Body of pancreas (tissue), 4 donors: ENCODE data around the gene SP2. TPM values are rescaled to one million over a fixed set of nuclear protein-coding genes. Genes with fewer than 3 reads are reported as not detected.

Experiments used
- ATAC-seq: fragments of 150-250 bp; one replicate; pipeline ENCODE4 v1.9.1; 2016
- DNase-seq, 4 donors: peaks; one replicate each; pipeline ENCODE4 v3.0.0-alpha.2; 2019
- H3K27ac ChIP-seq, 4 donors: fragments of 200-600 bp; sonication (generic); 1 replicate in 3 of 4; 2 replicates in 1 of 4; pipeline versions ENCODE4 v1.5.1 to v1.6.1; 2016 to 2019; ENCODE audit warnings: mild to moderate bottlenecking in 1 of 4, mixed read lengths in 1 of 4, moderate library complexity in 1 of 4
- H3K27me3 ChIP-seq, 2 donors: fragments of 200-600 bp; sonication (generic); one replicate each; pipeline ENCODE4 v1.6.0; 2016; ENCODE audit warnings: mild to moderate bottlenecking in 1 of 2
- H3K36me3 ChIP-seq, 2 donors: fragments of 200-600 bp; sonication (generic); replicated peaks in 1 of 2; 2 replicates each; pipeline ENCODE4 v1.5.1; 2016; ENCODE audit warnings: low read depth in 2 of 2; ENCODE audit not compliant: insufficient read depth in 1 of 2
- H3K4me1 ChIP-seq: fragments of 200-600 bp; sonication (generic); one replicate; pipeline ENCODE4 v1.6.0; 2016
- H3K4me3 ChIP-seq, 2 donors: fragments of 200-600 bp; sonication (generic); 1 replicate in 1 of 2; 2 replicates in 1 of 2; pipeline ENCODE4 v1.5.1; 2016 to 2019
- H3K9me3 ChIP-seq, 3 donors: fragments of 200-600 bp; sonication (generic); 1 replicate in 2 of 3; 2 replicates in 1 of 3; pipeline ENCODE4 v1.5.1; 2016
- POLR2A ChIP-seq, 3 donors: fragments of 450-650 bp; IDR thresholded peaks; one replicate each; pipeline ENCODE4 v1.6.1; 2016; ENCODE audit warnings: antibody characterized with exemption in 3 of 3, mild to moderate bottlenecking in 2 of 3
- whole genome bisulfite sequencing, 2 donors: methylation state at CpG; one replicate each; pipeline ENCODE4 v1.1.5; 2017; 5-methylcytosine and 5-hydroxymethylcytosine counted together
- intact Hi-C: fragments of 100-400 bp; cut with DNase I; formaldehyde crosslinking; loops from one replicate; pipeline ENCODE4 v1.15.1; 2023
- total RNA-seq, 2 donors: library from RNA; depleted of rRNA; stranded (reverse); fragments of >200 nt; gene quantifications; one replicate each; pipeline ENCODE4 v1.1.0, GENCODE V29; 2016
- TF ChIP-seq, protein P1 (sequence below), 7 experiments: fragments of 450-650 bp in 4 of 7; fragments of 200-600 bp in 3 of 7; sonication (generic) in 3 of 7; IDR thresholded peaks; one replicate each; pipeline ENCODE4 v1.5.1; 2016 to 2019; ENCODE audit warnings: antibody characterized with exemption in 7 of 7

The SP2 gene
- total RNA-seq = 1 to 10 TPM; 4.7 to 6.3 TPM

DNA sequence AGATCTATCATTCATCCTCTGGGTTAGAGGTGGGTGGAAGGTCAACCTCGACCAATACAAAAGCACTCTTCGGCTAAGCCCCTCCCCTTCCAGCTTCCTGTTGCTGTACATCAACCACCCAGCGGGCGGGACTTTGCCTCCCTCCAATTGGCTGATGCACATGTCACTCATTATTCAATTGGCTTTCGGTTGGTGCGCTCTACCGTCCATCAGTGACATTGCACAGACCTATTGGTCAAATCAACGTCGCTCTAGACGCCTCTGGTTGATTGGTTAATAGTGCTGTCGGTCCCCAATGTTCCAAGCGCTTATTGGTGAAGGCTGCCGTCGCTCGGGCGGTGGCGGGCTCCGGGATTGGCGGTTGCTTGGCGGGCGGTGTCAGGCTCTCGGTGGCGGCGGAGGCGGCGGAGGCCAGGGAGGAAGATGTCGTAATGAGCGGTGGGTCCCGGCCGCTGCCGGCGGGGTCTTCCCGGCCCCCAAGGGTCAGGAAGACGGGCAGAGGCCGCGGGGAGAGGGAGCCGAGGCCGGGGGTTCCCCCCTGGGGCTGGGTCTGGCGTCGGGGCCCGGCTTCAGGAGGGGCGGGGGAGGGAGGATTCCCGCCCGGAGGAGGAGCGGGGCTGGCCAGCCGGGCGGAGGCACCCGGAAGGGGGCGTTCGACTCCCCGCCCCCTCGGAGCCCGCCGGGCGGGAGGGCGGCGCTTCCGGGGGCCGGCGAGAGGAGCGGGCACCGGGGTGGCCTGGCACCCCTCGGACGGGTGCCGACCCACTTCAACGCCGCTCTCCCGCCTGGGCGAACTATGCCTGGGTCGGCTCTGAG is at the start of gene SP2:
Gene SP2 (plus strand): TSS at position 381 of the 816 bp plus-strand sequence. CDS start 51 bp downstream, at position 432.
- peak; percentile 94 for ATAC-seq
- TF ChIP-seq, protein P1, sequence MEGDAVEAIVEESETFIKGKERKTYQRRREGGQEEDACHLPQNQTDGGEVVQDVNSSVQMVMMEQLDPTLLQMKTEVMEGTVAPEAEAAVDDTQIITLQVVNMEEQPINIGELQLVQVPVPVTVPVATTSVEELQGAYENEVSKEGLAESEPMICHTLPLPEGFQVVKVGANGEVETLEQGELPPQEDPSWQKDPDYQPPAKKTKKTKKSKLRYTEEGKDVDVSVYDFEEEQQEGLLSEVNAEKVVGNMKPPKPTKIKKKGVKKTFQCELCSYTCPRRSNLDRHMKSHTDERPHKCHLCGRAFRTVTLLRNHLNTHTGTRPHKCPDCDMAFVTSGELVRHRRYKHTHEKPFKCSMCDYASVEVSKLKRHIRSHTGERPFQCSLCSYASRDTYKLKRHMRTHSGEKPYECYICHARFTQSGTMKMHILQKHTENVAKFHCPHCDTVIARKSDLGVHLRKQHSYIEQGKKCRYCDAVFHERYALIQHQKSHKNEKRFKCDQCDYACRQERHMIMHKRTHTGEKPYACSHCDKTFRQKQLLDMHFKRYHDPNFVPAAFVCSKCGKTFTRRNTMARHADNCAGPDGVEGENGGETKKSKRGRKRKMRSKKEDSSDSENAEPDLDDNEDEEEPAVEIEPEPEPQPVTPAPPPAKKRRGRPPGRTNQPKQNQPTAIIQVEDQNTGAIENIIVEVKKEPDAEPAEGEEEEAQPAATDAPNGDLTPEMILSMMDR (IDR thresholded peaks at IDR 0.05) = peak in 3 of 7 experiments; percentile 6 to 21 (median 12)
- TF ChIP-seq POLR2A (IDR thresholded peaks at IDR 0.05) = peak; percentile 59 to 81 (median 68)
- Histone ChIP-seq H3K4me3 (peak within 1 kb of the TSS; percentile 42 to 58), H3K36me3 (no peaks in the 10 kb centered on the region), H3K27ac (peak within 1 kb of the TSS; percentile 97 to 100 (median 98)), H3K27me3 (no peaks in the 10 kb centered on the region), H3K9me3 (no peaks in the 10 kb centered on the region), H3K4me1 (peaks cover 17% of the 10 kb centered on the region)
- peak; percentile 100 for DNase-seq
- 0% methylated on average over 9 to 67 of the region's 70 CpGs for WGBS, 2 donors
- intact Hi-C loops = loop anchor here (10.0 kb wide), 1 partner anchor 89 kb away; no protein-coding TSS in a partner anchor

DNA sequence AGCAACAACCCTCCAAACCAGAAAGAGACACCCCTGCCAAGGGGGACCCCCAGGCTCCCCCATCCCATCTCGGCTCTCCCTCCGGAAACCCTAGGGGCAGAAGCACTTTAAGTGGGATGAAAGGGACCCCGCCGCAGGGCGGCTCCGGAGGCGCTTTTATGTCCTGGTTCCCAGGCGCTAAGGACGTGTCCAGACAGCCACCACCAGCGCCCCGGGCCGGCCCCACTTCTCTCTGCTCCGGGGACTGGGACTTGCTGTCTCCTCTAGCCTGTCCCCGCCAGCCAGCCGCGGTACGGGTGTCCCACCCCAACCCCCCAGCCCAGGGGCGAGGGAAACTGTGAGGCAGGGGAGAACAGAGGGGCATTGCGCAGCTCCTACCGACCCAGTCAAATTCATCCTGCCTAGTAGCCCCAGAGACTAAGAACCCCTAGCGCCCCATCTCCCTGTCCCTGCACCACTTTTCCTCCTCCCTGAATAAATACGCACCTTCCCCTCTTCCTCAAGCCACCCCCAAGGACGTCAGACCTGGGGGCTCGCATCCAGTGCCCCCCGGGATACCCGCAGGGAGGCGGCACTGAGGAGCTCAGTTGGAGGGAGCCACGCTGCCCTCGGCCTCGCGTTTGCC is 49.2 kb upstream of the SP2 start:
- H3K27me3 ChIP-seq = peaks cover 0 to 19% of the 10 kb centered on the region in 2 donors
- WGBS, 2 donors = 18 to 30% methylated on average over 6 to 28 of the region's 31 CpGs
- no peaks in the 10 kb centered on the region for H3K9me3 ChIP-seq
- H3K36me3 ChIP-seq = no peaks in the 10 kb centered on the region
- TF ChIP-seq, protein P1 (IDR thresholded peaks at IDR 0.05) = no peak
- no peak for TF ChIP-seq POLR2A (IDR thresholded peaks at IDR 0.05)
- peaks cover 46% of the 10 kb centered on the region for H3K4me1 ChIP-seq
- ATAC-seq = no peak
- no peak for DNase-seq
- H3K27ac ChIP-seq = no peak overlapping the region
- intact Hi-C loops = no loop called here
- no peak overlapping the region for H3K4me3 ChIP-seq

DNA sequence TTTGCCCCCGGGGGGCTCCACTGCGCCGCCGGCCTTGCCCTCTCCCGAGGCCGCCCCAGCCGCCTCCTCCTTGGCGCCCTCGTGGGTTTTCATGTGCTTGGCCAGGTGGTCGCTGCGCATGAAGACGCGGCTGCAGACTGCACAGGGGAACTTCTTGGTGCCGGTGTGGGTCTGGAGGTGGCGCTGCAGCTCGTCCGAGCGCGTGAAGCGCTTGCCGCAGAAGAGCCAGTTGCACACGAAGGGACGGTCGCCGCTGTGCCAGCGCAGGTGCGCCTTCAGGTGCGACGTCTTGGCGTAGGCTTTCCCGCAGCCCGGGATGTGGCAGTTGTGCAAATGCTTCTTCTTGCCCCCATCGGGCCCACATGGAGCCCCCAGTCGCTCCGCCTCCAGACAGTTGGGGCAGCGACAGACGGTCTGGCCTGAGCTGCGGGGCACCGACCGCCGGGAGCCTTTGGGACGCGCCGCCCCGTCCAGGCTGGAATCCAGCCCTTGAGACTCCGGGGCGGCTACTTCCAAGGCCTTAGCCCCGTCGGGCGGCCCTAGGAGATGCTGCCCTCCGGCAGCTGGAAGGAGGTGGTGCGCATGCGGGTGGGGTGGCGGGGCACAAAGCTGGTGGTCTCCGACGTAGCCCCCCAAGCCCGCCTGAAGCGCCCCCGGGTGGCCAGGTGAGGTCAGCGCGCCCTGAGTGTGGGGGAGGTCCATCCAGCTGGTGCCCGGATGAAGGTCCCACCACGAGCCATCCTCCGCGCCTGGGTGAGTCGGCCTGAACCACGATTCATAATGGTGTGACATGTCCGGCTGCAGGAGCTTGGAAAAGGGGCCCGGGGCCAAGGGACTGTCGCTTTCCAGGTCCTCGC is 48.5 kb upstream of the SP2 start:
- peak in 1 of 4 donors; percentile 30 for DNase-seq
- intact Hi-C loops = no loop called here
- no peak for ATAC-seq
- TF ChIP-seq, protein P1 (IDR thresholded peaks at IDR 0.05) = peak in 4 of 7 experiments; percentile 13 to 28 (median 22)
- no peak for TF ChIP-seq POLR2A (IDR thresholded peaks at IDR 0.05)
- Histone ChIP-seq H3K27me3 (peaks cover 0 to 27% of the 10 kb centered on the region in 2 donors), H3K9me3 (no peaks in the 10 kb centered on the region), H3K36me3 (no peaks in the 10 kb centered on the region), H3K27ac (no peak overlapping the region), H3K4me1 (peaks cover 46% of the 10 kb centered on the region), H3K4me3 (no peak overlapping the region)
- 20 to 53% methylated on average over 3 to 65 of the region's 71 CpGs for WGBS, 2 donors

DNA sequence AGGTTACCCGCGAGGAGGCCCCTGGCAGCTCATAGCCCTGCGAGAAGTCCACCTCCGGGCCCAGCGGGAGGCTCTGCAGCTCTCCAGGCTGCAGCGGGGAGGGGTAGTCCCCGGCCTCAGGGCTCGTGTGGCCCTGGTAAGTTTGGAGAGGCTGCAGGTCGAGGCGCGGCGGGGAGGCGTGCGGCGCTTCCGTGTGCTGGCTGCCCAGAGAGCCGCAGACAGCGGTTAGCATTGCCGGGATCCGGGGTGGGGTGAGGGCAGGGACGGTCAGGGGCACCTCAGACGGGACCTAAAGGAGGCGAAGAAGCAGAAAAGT is 47.9 kb upstream of the SP2 start:
- Histone ChIP-seq H3K36me3 (no peaks in the 10 kb centered on the region), H3K27me3 (peaks cover 0 to 31% of the 10 kb centered on the region in 2 donors), H3K27ac (no peak overlapping the region), H3K4me3 (no peak overlapping the region), H3K9me3 (no peaks in the 10 kb centered on the region), H3K4me1 (peaks cover 40% of the 10 kb centered on the region)
- ATAC-seq (no peak), DNase-seq (no peak)
- intact Hi-C loops = no loop called here
- whole genome bisulfite sequencing, 2 donors = 46 to 49% methylated on average over 18 to 22 of the region's 23 CpGs
- TF ChIP-seq, protein P1 (IDR thresholded peaks at IDR 0.05) = no peak
- no peak for TF ChIP-seq POLR2A (IDR thresholded peaks at IDR 0.05)
